Umbilical cord (tissue), 1 donor: ENCODE data around the gene EPB41L3. TPM values are rescaled to one million over a fixed set of nuclear protein-coding genes. Genes with fewer than 3 reads are reported as not detected.

Experiments
- total RNA-seq: library from RNA; depleted of rRNA; stranded (reverse); fragments of >200 nt; gene quantifications from one replicate; pipeline ENCODE4 v1.2.3, GENCODE V29; 2014; ENCODE audit warnings: low replicate concordance; ENCODE audit not compliant: insufficient read depth

The EPB41L3 gene
- total RNA-seq, 1 donor from 2014 or later: 68.9 TPM

Other genes with a start within 250 kb of the EPB41L3 start
- gene ZBTB14, start 248.3 kb downstream of the EPB41L3 start, total RNA-seq: 12.0 TPM